SIG-M5 treated with dmso at 0.1 percent for 504 hours (cell line): ENCODE measurements around the gene SLC19A1.
"Not testable (repeated sequence)": the region's sequence is repeated elsewhere in the genome, so short reads cannot be mapped to it uniquely, and the experiment has no call there.

Experiments used
- DNase-seq: peaks from one replicate; lab custom pipeline; 2025; ENCODE audit not compliant: unreplicated experiment; lab: John Stamatoyannopoulos, UW

SLC19A1 gene

GRCh38 chr21:45506836-45507522 lies 35.3 kb downstream of the SLC19A1 start:
- DNase-seq, result no peak

GRCh38 chr21:45506241-45506817 lies 35.9 kb downstream of the SLC19A1 start:
- DNase-seq, result no peak

- no peak for DNase-seq
These were observed 36.7 kb downstream of the SLC19A1 start for GRCh38 chr21:45505416-45506021.

GRCh38 chr21:45504516-45505415 lies 37.5 kb downstream of the SLC19A1 start:
- DNase-seq, result no peak

GRCh38 chr21:45504021-45504515 lies 38.2 kb downstream of the SLC19A1 start:
- no peak for DNase-seq

GRCh38 chr21:45503226-45503625 lies 39.0 kb downstream of the SLC19A1 start:
- not testable (repeated sequence) for DNase-seq

GRCh38 chr21:45502600-45502999 lies 39.6 kb downstream of the SLC19A1 start:
- DNase-seq, result no peak

GRCh38 chr21:45502006-45502345 lies 40.3 kb downstream of the SLC19A1 start:
- DNase-seq, result no peak

GRCh38 chr21:45501081-45502005 lies 40.9 kb downstream of the SLC19A1 start:
- DNase-seq, result not testable (repeated sequence)

GRCh38 chr21:45499970-45500577 lies 42.2 kb downstream of the SLC19A1 start:
- DNase-seq, result no peak

GRCh38 chr21:45499201-45499750 lies 43.0 kb downstream of the SLC19A1 start:
- DNase-seq, result no peak

- DNase-seq, result no peak
These were observed 43.6 kb downstream of the SLC19A1 start for GRCh38 chr21:45498646-45499000.

- no peak for DNase-seq
These were observed 44.2 kb downstream of the SLC19A1 start for GRCh38 chr21:45497846-45498645.

- no peak for DNase-seq
These were observed 45.0 kb downstream of the SLC19A1 start for GRCh38 chr21:45496968-45497845.

- DNase-seq, result no peak
These were observed 45.9 kb downstream of the SLC19A1 start for GRCh38 chr21:45496151-45496967.

GRCh38 chr21:45494851-45495680 lies 47.2 kb downstream of the SLC19A1 start:
- DNase-seq, result no peak
